HL-60 (cell line): Measurements from ENCODE around the gene CRYBG3.

Experiments
- CTCF ChIP-seq: IDR thresholded peaks from one replicate; pipeline ENCODE4 v1.5.1; 2011; ENCODE audit warnings: low read length, control low read depth, inconsistent platforms; ENCODE audit not compliant: insufficient read depth
- GABPA ChIP-seq: IDR thresholded peaks from 2 replicates; pipeline ENCODE4 v1.6.1; 2012; ENCODE audit warnings: low read depth
- POLR2AphosphoS5 ChIP-seq: IDR thresholded peaks from 2 replicates; pipeline ENCODE4 v1.6.1; 2012; ENCODE audit warnings: low read depth
- TF ChIP-seq, protein P1 (sequence below): IDR thresholded peaks from 2 replicates; pipeline ENCODE4 v1.6.1; 2012; ENCODE audit warnings: low read depth; ENCODE audit not compliant: insufficient replicate concordance

DNA sequence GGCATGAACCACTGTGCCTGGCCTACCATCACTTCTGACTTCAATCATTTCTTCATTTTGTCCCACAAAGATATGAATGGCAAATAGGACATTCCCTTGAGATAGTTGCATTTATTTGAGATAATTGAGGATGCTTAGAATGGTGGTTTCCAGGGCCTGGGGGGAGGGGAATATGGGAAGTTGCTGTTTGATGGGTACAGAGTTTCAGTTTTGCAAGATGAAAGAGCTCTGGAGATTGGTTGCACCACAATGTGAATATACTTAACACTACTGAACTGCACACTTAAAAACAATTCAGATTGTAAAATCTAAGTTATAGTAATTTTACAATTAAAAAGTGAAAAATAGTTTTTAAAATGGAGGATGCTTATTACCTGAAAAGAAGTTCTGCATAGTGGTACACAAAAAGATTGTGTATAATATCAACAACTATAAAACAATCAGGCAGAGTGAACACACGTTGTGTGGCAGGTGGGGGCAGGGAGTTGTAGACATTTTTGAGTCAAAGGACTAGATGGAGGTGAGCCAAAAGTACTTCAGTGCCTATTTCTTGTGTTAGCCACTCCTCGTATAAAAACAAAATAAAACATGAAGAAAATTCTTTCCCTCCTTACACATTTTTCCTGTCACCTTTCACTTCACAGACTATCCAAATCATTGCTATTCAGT is 168.9 kb downstream of the CRYBG3 start:
- TF ChIP-seq CTCF (no peak), POLR2AphosphoS5 (no peak), GABPA (no peak)
- TF ChIP-seq, protein P1, sequence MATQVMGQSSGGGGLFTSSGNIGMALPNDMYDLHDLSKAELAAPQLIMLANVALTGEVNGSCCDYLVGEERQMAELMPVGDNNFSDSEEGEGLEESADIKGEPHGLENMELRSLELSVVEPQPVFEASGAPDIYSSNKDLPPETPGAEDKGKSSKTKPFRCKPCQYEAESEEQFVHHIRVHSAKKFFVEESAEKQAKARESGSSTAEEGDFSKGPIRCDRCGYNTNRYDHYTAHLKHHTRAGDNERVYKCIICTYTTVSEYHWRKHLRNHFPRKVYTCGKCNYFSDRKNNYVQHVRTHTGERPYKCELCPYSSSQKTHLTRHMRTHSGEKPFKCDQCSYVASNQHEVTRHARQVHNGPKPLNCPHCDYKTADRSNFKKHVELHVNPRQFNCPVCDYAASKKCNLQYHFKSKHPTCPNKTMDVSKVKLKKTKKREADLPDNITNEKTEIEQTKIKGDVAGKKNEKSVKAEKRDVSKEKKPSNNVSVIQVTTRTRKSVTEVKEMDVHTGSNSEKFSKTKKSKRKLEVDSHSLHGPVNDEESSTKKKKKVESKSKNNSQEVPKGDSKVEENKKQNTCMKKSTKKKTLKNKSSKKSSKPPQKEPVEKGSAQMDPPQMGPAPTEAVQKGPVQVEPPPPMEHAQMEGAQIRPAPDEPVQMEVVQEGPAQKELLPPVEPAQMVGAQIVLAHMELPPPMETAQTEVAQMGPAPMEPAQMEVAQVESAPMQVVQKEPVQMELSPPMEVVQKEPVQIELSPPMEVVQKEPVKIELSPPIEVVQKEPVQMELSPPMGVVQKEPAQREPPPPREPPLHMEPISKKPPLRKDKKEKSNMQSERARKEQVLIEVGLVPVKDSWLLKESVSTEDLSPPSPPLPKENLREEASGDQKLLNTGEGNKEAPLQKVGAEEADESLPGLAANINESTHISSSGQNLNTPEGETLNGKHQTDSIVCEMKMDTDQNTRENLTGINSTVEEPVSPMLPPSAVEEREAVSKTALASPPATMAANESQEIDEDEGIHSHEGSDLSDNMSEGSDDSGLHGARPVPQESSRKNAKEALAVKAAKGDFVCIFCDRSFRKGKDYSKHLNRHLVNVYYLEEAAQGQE, result no peak
